ENCODE measurements around the gene NALCN.

The NALCN gene

GRCh38 chr13:101013245-101013644 is 403.1 kb downstream of the NALCN start:
- no peaks in the 10 kb centered on the region for H3K4me1 ChIP-seq (ENCODE audit: control insufficient read depth, insufficient read depth, low read length)
- H3K36me3 ChIP-seq (ENCODE audit: control insufficient read depth, insufficient read depth, low read length), result no peaks in the 10 kb centered on the region

GRCh38 chr13:101010100-101010499 is 406.2 kb downstream of the NALCN start:
- Histone ChIP-seq H3K4me3 (ENCODE audit: low read length) (no peak overlapping the region), H3K4me1 (ENCODE audit: control insufficient read depth, insufficient read depth, low read length) (no peaks in the 10 kb centered on the region), H3K27me3 (ENCODE audit: control insufficient read depth, insufficient read depth, low read length) (no peaks in the 10 kb centered on the region), H3K27ac (ENCODE audit: low read depth, low read length) (no peak overlapping the region), H3K9ac (ENCODE audit: low read length) (no peak overlapping the region), H3K36me3 (ENCODE audit: control insufficient read depth, insufficient read depth, low read length) (no peaks in the 10 kb centered on the region)

More at GRCh38 chr13:101013245-101013644, 403.1 kb downstream of the NALCN start:
- H3K4me3 ChIP-seq (ENCODE audit: low read length), result no peak overlapping the region
- no peak overlapping the region for H3K27ac ChIP-seq (ENCODE audit: low read depth, low read length)
- H3K27me3 ChIP-seq (ENCODE audit: control insufficient read depth, insufficient read depth, low read length), result no peaks in the 10 kb centered on the region
- no peak overlapping the region for H3K9ac ChIP-seq (ENCODE audit: low read length)

- Histone ChIP-seq H3K4me1 (ENCODE audit: control insufficient read depth, insufficient read depth, low read length) (no peaks in the 10 kb centered on the region), H3K9ac (ENCODE audit: low read length) (no peak overlapping the region), H3K27me3 (ENCODE audit: control insufficient read depth, insufficient read depth, low read length) (no peaks in the 10 kb centered on the region), H3K4me3 (ENCODE audit: low read length) (no peak overlapping the region), H3K27ac (ENCODE audit: low read depth, low read length) (no peak overlapping the region), H3K36me3 (ENCODE audit: control insufficient read depth, insufficient read depth, low read length) (no peaks in the 10 kb centered on the region)
Measured at GRCh38 chr13:101007245-101007644, 409.1 kb downstream of the NALCN start.

Data from rectal smooth muscle tissue (tissue), 1 donor.